ENCODE results near the gene HCK.
"Not testable (repeated sequence)": the region's sequence is repeated elsewhere in the genome, so short reads cannot be mapped to it uniquely, and the experiment has no call there.

The HCK gene

DNA sequence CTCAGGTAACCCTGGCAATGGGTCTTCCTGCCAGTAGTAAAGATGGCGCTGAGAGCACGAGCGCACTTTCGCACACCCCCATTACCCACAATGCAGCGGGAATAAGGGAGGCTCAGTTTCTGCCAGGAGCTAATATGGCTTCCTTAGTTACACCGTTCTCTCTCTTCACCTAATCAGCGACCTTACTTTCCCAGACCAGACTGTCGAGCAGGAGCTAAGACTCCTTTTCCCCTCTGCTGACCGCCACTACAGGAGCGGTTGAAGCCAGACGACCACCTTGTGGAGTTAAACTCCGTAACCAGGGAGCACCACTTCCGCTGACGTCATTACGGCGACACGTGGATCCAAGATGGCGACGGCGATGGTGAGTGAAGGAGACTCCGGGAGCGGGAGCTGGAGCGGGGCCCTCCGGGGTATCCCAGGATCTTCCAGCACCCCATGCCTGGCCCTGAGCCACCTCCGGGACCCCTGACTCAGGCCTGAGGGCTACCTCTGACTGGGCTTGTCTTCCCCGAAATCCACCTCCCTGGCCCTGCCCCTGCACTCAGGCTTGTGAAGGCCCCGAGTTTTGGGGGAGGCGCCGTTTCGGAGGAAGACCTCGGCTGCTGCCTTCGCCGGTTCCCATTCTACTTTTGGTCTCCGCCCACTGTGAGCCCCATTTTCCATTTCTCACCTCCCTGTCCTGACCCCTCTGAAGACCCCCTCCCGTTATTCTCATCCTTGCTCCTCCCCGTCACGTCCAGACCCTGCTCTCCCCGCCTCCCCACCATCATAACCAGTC lies 57.5 kb downstream of the HCK start, which contains the start of gene TM9SF4:
Gene TM9SF4, plus strand, starts transcription at position 323 of the 781 bp plus-strand sequence. Its CDS starts 27 bp downstream, at position 350.
- DNase-seq, result peak; percentile 90 to 93

- DNase-seq, result no peak
These were observed 58.2 kb downstream of the HCK start for GRCh38 chr20:32110173-32110704.

DNA sequence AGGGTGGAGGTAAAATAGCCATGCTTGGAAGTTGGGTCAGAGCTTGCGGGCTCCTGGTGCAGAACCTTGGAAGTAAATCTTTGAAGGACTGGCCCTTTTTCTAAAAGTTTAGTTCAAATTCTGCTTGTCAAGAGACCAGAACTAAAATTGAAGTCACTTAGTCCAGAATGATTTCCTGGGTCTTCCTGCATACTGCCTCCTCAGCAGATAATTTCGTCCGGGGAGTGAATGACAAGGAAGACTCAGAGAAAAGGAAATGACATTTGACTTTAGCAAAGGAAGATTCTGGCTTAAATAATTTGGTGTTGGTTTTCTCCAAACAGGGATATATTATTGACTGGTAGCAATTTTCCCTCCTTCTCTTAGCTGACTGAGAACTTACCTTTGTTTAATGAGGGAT lies 58.7 kb downstream of the HCK start:
- no peak for DNase-seq

- no peak for DNase-seq
These were observed 59.2 kb downstream of the HCK start for GRCh38 chr20:32111156-32111686.

GRCh38 chr20:32111753-32112152 lies 59.7 kb downstream of the HCK start:
- DNase-seq, result no peak

DNA sequence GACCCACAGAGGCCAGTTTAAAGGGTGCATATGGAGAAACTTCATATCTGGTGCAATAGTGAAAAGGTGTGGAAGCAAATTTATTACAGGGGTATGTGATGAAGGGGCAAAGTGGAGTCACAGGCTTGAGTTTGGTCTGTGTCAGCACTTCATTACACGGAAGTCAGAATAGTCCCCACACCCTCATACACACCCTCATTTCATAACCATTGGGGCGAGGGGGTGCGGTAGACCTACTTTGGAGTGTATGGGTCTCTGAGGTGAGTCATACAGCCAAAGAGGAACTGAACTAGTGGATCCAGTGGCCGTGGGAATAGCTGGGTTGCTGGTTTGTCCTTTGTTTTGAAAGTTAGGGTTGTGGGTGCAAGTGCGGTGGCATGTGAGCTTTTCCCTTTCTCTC lies 60.8 kb downstream of the HCK start:
- DNase-seq, result no peak

DNA sequence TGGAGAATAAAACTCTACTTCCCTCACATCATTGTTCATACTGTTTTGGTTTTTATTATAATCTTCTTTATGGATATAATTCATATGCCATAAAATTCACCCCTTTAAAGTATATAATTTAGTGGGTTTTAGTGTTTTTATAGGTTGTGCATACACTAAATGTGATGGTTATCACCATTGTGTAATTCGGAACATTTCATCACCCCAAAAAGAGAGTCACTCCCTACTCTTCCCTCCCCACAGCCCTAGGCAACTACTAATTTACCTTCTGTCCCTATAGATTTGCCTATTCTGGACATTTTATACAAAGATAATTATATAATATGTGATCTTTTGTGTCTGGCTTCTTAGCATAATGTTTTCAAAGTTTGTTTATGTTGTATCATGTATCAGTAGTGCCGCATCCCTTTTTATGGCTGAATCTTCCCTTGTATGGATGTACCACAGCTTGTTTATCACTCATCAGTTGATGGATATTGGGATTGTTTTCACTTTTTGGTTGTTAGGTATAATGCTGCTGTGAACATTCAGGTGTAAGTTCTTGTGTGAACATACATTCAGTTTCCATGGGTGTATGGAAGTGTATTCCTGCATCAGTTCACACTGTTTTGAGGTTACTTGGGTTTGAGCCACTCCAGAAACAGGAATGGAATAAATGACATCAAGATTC lies 61.7 kb downstream of the HCK start:
- no peak for DNase-seq

- DNase-seq, result no peak
These were observed 62.4 kb downstream of the HCK start for GRCh38 chr20:32114305-32114960.

- no peak for DNase-seq
These were observed 63.2 kb downstream of the HCK start for GRCh38 chr20:32115211-32115767.

- DNase-seq, result no peak
These were observed 64.1 kb downstream of the HCK start for GRCh38 chr20:32116079-32116521.

DNA sequence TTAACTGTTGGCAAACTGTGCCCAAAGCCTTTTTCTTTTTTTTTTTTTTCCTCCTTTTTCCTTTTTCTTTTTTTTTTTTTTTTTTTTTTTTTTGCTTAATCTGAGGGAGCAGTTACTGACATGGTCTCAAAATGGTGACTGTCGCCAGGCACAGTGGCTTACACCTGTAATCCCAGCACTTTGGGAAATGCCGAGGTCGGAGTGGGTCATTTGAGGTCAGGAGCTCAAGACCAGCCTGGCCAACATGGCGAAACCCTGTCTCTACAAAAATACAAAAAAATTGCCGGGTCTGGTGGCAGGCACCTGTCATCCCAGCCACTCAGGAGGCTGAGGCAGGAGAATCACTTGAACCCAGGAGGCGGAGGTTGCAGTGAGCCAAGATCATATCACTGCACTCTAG lies 64.8 kb downstream of the HCK start:
- DNase-seq, result not testable (repeated sequence)

DNA sequence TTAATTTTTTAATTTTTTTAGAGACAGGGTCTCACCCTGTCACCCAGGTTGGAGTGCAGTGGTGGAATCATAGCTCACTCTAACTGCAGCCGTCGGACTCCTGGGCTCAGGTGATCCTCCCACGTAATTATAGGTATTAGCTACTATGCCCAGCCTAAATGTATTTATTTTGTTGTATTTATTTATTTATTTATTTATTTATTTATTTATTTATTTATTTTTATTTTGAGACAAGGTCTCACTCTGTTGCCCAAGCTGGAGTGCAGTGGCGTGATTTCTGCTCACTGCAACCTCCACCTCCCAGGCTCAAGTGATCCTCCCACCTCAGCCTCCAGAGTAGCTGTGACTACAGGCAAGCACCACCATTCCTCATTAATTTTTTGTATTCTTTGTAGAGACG lies 66.4 kb downstream of the HCK start:
- DNase-seq, result not testable (repeated sequence)

- DNase-seq, result no peak
These were observed 67.7 kb downstream of the HCK start for GRCh38 chr20:32119734-32120133.

DNA sequence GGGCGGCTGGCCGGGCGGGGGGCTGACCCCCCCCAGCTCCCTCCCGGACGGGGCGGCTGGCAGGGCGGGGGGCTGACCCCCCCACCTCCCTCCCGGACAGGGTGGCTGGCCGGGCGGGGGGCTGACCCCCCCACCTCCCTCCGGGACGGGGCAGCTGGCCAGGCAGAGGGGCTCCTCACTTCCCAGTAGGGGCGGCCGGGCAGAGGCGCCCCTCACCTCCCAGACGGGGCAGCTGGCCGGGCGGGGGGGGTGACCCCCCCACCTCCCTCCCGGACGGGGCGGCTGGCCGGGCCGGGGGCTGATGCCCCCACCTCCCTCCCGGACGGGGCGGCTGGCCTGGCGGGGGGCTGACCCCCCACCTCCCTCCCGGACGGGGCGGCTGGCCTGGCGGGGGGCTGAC lies 69.9 kb downstream of the HCK start:
- not testable (repeated sequence) for DNase-seq

DNA sequence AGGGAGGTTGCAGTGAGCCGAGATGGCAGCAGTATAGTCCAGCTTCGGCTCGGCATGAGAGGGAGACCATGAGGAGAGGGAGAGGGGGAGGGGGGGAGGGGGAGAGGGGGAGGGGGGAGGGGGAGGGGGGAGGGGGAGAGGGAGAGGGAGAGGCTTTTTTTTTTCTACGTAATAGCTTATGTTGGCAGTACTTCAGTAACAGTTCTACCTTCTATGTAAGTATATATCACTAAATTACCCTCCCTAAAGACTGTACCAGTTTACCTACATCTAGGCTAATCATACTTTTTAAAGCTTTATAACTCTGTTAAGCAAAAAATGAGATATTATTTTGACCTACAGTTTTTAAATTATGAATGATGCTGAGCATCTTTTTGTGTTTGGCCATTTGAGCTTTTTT lies 71.0 kb downstream of the HCK start:
- no peak for DNase-seq

GRCh38 chr20:32124916-32125454 lies 72.9 kb downstream of the HCK start:
- no peak for DNase-seq

DNA sequence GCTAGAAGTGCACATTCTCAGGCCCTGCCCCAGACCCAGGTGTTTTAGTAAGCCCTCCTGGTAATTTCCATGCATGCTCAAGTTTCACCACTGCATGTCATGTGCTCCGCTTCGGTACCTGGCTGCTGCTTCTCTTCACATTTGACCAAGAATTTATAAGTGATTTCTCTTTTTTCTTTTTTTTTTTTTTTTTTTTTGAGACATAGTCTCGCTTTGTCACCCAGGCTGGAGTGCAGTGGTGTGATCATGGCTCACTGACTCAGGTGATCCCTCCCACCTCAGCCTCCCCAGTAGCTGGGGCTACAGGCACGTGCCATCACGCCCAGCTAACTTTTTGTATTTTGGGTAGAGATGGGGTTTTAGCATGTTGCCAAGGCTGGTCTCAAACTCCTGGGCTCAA lies 73.5 kb downstream of the HCK start:
- DNase-seq, result no peak

- DNase-seq, result no peak
These were observed 74.9 kb downstream of the HCK start for GRCh38 chr20:32126919-32127318.

- no peak for DNase-seq
These were observed 75.3 kb downstream of the HCK start for GRCh38 chr20:32127347-32127746.

- no peak for DNase-seq
These were observed 76.1 kb downstream of the HCK start for GRCh38 chr20:32128167-32128566.

DNA sequence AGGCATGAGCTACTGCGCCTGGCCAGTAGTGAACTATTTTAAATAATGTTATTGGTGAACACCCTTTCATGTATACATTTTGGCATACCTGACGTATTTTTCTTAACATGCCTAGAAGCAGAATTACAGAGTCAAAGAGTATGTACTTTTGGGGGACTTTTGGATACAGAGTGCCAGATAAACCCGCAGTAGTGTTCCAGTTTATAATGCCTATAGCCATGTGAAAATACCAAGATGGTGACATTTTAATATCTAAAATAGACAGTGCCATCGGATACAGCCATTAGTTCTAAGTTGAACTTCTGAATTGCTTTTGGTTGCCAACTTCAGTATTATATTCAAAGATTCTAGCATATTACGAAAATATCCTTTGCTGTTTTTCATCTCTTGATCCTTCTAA lies 77.8 kb downstream of the HCK start:
- no peak for DNase-seq

GRCh38 chr20:32130352-32130751 lies 78.3 kb downstream of the HCK start:
- DNase-seq, result no peak

DNA sequence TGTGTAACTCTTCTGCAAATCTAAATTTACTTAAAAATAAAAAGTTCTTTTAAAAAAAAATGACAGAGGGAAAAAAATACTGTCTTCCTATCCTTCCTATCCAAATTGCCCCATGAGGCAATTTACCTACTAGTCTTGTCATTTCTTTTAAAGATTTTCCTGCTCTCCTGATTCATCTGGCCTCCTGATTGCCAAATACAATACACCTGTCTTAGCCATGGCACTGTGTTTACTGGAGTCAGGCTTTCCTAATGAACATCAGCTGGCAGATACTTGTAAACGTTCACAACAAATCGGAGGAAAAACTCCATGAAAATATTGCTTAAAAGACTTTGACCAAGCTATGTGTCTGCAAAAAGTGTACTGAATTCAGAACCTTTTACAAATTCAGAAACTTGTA lies 78.9 kb downstream of the HCK start:
- no peak for DNase-seq
